ENCODE results near the gene MRFAP1L1.
A peak's percentile ranks its signal among the peaks of the same experiment; 100 is the strongest.
"Not testable (repeated sequence)": the region's sequence is repeated elsewhere in the genome, so short reads cannot be mapped to it uniquely, and the experiment has no call there.

Gene MRFAP1L1

GRCh38 chr4:6709230-6710114 is at the start of gene MRFAP1L1:
MRFAP1L1 (minus strand) TSS chr4:6709865; CDS start chr4:6709629, 236 bp downstream.
- peak; percentile 96 to 97 for DNase-seq

- no peak for DNase-seq
Measured at GRCh38 chr4:6758728-6759127, 49.1 kb upstream of the MRFAP1L1 start.

- not testable (repeated sequence) for DNase-seq
Measured at GRCh38 chr4:6756345-6756744, 46.7 kb upstream of the MRFAP1L1 start.

GRCh38 chr4:6755088-6755753 is 45.6 kb upstream of the MRFAP1L1 start:
- no peak for DNase-seq

GRCh38 chr4:6754481-6755087 is 44.9 kb upstream of the MRFAP1L1 start:
- no peak for DNase-seq

GRCh38 chr4:6753891-6754290 is 44.2 kb upstream of the MRFAP1L1 start:
- no peak for DNase-seq

GRCh38 chr4:6753103-6753560 is 43.5 kb upstream of the MRFAP1L1 start:
- no peak for DNase-seq

- DNase-seq, result no peak
Measured at GRCh38 chr4:6752486-6752829, 42.8 kb upstream of the MRFAP1L1 start.

- no peak for DNase-seq
Measured at GRCh38 chr4:6751611-6752485, 42.2 kb upstream of the MRFAP1L1 start.

GRCh38 chr4:6750286-6751221 is 40.9 kb upstream of the MRFAP1L1 start:
- DNase-seq, result no peak

- no peak for DNase-seq
Measured at GRCh38 chr4:6749340-6750171, 39.9 kb upstream of the MRFAP1L1 start.

- no peak for DNase-seq
Measured at GRCh38 chr4:6748286-6748685, 38.6 kb upstream of the MRFAP1L1 start.

- no peak for DNase-seq
Measured at GRCh38 chr4:6747294-6748051, 37.8 kb upstream of the MRFAP1L1 start.

- no peak for DNase-seq
Measured at GRCh38 chr4:6746721-6747293, 37.1 kb upstream of the MRFAP1L1 start.

- no peak for DNase-seq
Measured at GRCh38 chr4:6742989-6743388, 33.3 kb upstream of the MRFAP1L1 start.

- no peak for DNase-seq
Measured at GRCh38 chr4:6742507-6742906, 32.8 kb upstream of the MRFAP1L1 start.

- DNase-seq, result no peak
Measured at GRCh38 chr4:6740347-6740746, 30.7 kb upstream of the MRFAP1L1 start.

- DNase-seq, result no peak
Measured at GRCh38 chr4:6739920-6740319, 30.3 kb upstream of the MRFAP1L1 start.

GRCh38 chr4:6734165-6734786 is 24.6 kb upstream of the MRFAP1L1 start:
- DNase-seq, result no peak

Data from activated CD4-positive, alpha-beta T cell treated with anti-CD3 and anti-CD28 coated beads for 4 hours (primary cell).